Uterus (tissue), 2 donors: ENCODE measurements around the gene KCNQ5.

ENCODE experiments used
- POLR2A ChIP-seq, 2 donors: fragments of 450-650 bp; IDR thresholded peaks; one replicate each; pipeline ENCODE4 v1.6.1; 2016; ENCODE audit warnings: antibody characterized with exemption in 2 of 2, mild to moderate bottlenecking in 1 of 2, moderate library complexity in 1 of 2
- TF ChIP-seq, protein P1 (sequence below), 4 experiments: fragments of 200-600 bp in 2 of 4; fragments of 450-650 bp in 2 of 4; sonication (generic) in 2 of 4; IDR thresholded peaks; one replicate each; pipeline ENCODE4 v1.5.1; 2016 to 2019; ENCODE audit warnings: antibody characterized with exemption in 4 of 4, mild to moderate bottlenecking in 2 of 4, moderate library complexity in 1 of 4

DNA sequence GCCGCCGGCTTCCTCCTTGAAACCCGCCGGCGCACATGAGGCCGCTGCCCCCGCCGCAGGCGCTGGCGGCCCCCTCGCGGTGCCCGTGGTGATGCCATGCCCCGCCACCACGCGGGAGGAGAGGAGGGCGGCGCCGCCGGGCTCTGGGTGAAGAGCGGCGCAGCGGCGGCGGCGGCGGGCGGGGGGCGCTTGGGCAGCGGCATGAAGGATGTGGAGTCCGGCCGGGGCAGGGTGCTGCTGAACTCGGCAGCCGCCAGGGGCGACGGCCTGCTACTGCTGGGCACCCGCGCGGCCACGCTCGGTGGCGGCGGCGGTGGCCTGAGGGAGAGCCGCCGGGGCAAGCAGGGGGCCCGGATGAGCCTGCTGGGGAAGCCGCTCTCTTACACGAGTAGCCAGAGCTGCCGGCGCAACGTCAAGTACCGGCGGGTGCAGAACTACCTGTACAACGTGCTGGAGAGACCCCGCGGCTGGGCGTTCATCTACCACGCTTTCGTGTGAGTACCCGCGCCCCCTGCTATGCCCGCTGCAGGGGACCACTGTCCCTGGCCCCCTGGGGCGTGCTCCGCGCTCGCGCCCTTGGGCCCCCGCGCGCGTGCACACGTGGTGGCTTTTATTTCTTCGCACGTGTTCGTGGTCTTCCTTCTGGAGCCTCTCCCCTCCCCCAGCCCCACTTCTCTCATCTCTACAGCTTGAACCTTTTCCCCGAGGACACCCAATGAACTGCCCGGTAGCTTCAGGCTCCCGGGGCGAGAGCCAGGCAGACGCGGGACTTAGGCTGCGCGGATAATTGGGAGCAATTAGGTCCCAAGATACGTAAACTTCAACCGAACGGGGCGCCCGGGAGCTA, 453 bp downstream of the KCNQ5 start:
- TF ChIP-seq, protein P1, sequence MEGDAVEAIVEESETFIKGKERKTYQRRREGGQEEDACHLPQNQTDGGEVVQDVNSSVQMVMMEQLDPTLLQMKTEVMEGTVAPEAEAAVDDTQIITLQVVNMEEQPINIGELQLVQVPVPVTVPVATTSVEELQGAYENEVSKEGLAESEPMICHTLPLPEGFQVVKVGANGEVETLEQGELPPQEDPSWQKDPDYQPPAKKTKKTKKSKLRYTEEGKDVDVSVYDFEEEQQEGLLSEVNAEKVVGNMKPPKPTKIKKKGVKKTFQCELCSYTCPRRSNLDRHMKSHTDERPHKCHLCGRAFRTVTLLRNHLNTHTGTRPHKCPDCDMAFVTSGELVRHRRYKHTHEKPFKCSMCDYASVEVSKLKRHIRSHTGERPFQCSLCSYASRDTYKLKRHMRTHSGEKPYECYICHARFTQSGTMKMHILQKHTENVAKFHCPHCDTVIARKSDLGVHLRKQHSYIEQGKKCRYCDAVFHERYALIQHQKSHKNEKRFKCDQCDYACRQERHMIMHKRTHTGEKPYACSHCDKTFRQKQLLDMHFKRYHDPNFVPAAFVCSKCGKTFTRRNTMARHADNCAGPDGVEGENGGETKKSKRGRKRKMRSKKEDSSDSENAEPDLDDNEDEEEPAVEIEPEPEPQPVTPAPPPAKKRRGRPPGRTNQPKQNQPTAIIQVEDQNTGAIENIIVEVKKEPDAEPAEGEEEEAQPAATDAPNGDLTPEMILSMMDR (IDR thresholded peaks at IDR 0.05), result no peak
- no peak for TF ChIP-seq POLR2A (IDR thresholded peaks at IDR 0.05)
